Gastroesophageal sphincter (tissue), 4 donors: Measurements from ENCODE around the gene ATP9A. TPM values are rescaled to one million over a fixed set of nuclear protein-coding genes. Genes with fewer than 3 reads are reported as not detected.

Experiments used
- ATAC-seq: fragments of 150-250 bp; one replicate; pipeline ENCODE4 v1.9.1; 2016; ENCODE audit warnings: mild to moderate bottlenecking, moderate library complexity
- H3K27ac ChIP-seq, 4 donors: fragments of 200-600 bp; sonication (generic) in 3 of 4; 1 replicate in 3 of 4; 2 replicates in 1 of 4; pipeline ENCODE4 v1.5.1; 2016 to 2019
- H3K27me3 ChIP-seq: fragments of 200-600 bp; sonication (generic); one replicate; pipeline ENCODE4 v1.5.1; 2019
- H3K36me3 ChIP-seq, 2 donors: fragments of 200-600 bp; sonication (generic); one replicate each; pipeline ENCODE4 v1.5.1; 2019; ENCODE audit warnings: control low read depth in 1 of 2
- H3K4me1 ChIP-seq, 3 donors: fragments of 200-600 bp; sonication (generic); 1 replicate in 2 of 3; 2 replicates in 1 of 3; pipeline ENCODE4 v1.5.1; 2016 to 2019; ENCODE audit warnings: control low read depth in 2 of 3
- H3K4me3 ChIP-seq, 2 donors: fragments of 200-600 bp; sonication (generic); one replicate each; pipeline ENCODE4 v1.5.1; 2019; ENCODE audit warnings: mild to moderate bottlenecking in 1 of 2, moderate library complexity in 1 of 2
- H3K9me3 ChIP-seq, 3 donors: fragments of 200-600 bp; sonication (generic); one replicate each; pipeline ENCODE4 v1.5.1; 2017 to 2019; ENCODE audit warnings: control low read depth in 2 of 3
- EP300 ChIP-seq: sonication (generic); formaldehyde crosslinking; IDR thresholded peaks from one replicate; pipeline ENCODE4 v1.6.1; 2017; ENCODE audit warnings: antibody characterized with exemption, mild to moderate bottlenecking
- POLR2A ChIP-seq, 2 donors: fragments of 450-650 bp; IDR thresholded peaks; one replicate each; pipeline ENCODE4 v1.6.1; 2017; ENCODE audit warnings: antibody characterized with exemption in 2 of 2, mild to moderate bottlenecking in 2 of 2, moderate library complexity in 1 of 2
- POLR2AphosphoS5 ChIP-seq: sonication (generic); formaldehyde crosslinking; IDR thresholded peaks from one replicate; pipeline ENCODE4 v1.6.1; 2017; ENCODE audit warnings: antibody characterized with exemption
- WGBS, 2 donors: methylation state at CpG; one replicate each; pipeline ENCODE4 v1.1.5; 2018; ENCODE audit warnings: low coverage in 1 of 2; 5-methylcytosine and 5-hydroxymethylcytosine counted together
- total RNA-seq, 4 donors: library from RNA; depleted of rRNA; stranded (reverse); fragments of >200 nt; gene quantifications; one replicate each; pipeline ENCODE4 v1.1.0, GENCODE V29; 2016
- TF ChIP-seq, protein P1 (sequence below), 4 experiments: fragments of 200-600 bp in 2 of 4; fragments of 450-650 bp in 2 of 4; sonication (generic) in 1 of 4; IDR thresholded peaks; one replicate each; pipeline ENCODE4 v1.5.1; 2017 to 2019; ENCODE audit warnings: antibody characterized with exemption in 4 of 4, mild to moderate bottlenecking in 2 of 4, moderate library complexity in 2 of 4

ATP9A gene
- total RNA-seq, 4 donors from 2014 or later, result 49.3 to 80.2 (median 57.7) TPM

DNA sequence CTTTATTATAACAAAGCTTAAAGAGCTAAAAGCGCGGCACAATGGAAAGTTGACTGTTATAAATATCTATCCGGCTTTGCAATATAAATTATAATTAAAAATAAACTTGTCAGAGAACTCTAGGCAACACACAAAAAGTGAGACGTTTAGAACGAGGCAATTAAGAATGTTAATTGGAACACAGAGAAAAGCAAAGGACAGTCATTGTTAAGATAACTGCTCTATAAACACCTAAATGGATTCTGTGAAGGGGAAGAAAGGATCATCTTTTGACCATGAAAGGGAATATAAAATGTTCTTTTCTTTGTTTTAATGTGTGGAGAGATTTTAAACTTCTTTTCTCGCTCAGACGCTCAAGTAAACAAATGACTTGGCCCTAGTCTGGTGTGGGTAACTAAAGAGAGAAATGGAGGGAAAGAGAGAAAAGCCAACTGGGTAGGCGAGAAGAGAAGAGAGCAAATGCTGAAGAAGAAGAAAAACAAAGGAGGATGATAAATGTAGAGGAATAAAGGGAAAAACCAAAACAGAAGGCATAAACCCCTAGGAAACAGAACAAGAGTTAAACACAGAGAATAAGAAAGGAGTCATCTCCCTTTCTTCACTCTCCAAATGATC is 43.4 kb upstream of the ATP9A start:
- 13 to 30% methylated on average over 6 to 8 of the region's 8 CpGs for WGBS, 2 donors
- ATAC-seq, result no peak

DNA sequence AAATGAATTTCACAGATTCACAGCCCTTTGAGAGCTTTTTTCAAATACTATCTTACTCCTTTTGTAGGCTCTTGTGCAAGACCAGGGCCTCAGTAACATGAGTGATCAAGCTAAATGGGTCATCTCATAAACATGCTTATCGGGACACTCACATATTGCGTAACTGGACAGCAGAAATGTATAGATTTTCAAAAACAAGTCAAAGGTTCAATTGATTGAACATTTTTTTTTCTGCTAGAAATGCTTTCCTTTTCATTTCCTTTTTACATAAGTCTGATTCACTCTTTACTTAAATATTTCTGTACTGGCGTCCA is 42.8 kb upstream of the ATP9A start:
- 49 to 58% methylated on average over 3 of the region's 3 CpGs for WGBS, 2 donors
- H3K9me3 ChIP-seq, result no peaks in the 10 kb centered on the region

More for the DNA sequence above, 43.4 kb upstream of the ATP9A start:
- Histone ChIP-seq H3K36me3 (no peaks in the 10 kb centered on the region), H3K4me1 (peaks cover 0 to 13% (median 0%) of the 10 kb centered on the region in 3 donors), H3K27ac (peak overlapping the region in 1 of 4 donors; percentile 24), H3K27me3 (no peaks in the 10 kb centered on the region), H3K4me3 (no peak overlapping the region), H3K9me3 (no peaks in the 10 kb centered on the region)
- TF ChIP-seq EP300 (no peak), POLR2A (IDR thresholded peaks at IDR 0.05) (no peak), POLR2AphosphoS5 (no peak)
- TF ChIP-seq, protein P1, sequence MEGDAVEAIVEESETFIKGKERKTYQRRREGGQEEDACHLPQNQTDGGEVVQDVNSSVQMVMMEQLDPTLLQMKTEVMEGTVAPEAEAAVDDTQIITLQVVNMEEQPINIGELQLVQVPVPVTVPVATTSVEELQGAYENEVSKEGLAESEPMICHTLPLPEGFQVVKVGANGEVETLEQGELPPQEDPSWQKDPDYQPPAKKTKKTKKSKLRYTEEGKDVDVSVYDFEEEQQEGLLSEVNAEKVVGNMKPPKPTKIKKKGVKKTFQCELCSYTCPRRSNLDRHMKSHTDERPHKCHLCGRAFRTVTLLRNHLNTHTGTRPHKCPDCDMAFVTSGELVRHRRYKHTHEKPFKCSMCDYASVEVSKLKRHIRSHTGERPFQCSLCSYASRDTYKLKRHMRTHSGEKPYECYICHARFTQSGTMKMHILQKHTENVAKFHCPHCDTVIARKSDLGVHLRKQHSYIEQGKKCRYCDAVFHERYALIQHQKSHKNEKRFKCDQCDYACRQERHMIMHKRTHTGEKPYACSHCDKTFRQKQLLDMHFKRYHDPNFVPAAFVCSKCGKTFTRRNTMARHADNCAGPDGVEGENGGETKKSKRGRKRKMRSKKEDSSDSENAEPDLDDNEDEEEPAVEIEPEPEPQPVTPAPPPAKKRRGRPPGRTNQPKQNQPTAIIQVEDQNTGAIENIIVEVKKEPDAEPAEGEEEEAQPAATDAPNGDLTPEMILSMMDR (IDR thresholded peaks at IDR 0.05), result no peak

DNA sequence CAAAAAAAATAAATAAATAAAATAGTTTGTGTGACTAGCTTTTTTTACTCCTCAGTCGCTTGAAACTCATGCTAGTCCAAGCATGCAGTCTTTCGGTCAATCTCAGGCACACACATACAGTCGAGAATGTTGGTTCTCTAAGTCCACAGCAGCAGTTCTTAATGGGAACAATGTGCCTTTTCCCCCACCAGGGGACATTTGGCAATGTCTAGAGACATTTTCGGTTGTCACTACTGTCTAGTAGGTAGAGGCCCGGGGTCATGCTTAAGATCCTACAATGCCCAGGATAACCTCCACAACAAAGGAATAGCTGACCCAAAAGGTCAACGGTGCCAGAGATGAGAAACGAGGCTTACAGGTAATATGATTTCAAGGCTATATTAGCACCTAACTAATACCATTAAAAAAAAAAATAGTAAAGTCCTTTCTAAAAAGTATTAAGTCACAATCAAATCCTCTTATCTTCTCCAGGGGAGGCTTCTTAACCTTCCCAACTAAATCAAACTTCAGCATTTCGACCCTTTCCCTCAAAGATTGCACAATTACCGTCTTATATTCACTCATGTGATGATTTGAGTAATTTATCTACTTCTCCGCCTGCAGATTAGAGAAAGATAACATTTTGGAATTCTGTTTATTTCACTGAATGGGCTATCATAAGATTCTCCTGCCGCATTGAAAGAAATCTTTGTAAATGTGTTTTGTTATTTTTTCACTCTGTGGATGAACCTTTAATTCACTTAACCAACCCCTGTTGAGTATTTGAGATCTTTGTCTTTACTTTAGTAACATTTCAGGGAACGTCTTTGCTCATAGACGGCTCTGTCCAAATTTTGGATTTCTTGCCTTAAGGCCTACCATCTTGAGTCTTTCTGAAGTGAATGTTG is 42.2 kb upstream of the ATP9A start:
- no peak overlapping the region for H3K27ac ChIP-seq
- TF ChIP-seq POLR2A (IDR thresholded peaks at IDR 0.05) (no peak), POLR2AphosphoS5 (no peak), EP300 (no peak)
- TF ChIP-seq, protein P1 (IDR thresholded peaks at IDR 0.05), result no peak
- H3K4me1 ChIP-seq, result peaks cover 0 to 13% (median 0%) of the 10 kb centered on the region in 3 donors
- no peaks in the 10 kb centered on the region for H3K27me3 ChIP-seq
- H3K36me3 ChIP-seq, result no peaks in the 10 kb centered on the region
- no peak for ATAC-seq
- WGBS, 2 donors, result 86 to 94% methylated on average over 8 to 12 of the region's 13 CpGs
- H3K9me3 ChIP-seq, result no peaks in the 10 kb centered on the region
- H3K4me3 ChIP-seq, result no peak overlapping the region

More for the DNA sequence above, 42.8 kb upstream of the ATP9A start:
- TF ChIP-seq, protein P1 (IDR thresholded peaks at IDR 0.05), result no peak
- no peak for TF ChIP-seq POLR2A (IDR thresholded peaks at IDR 0.05)
- TF ChIP-seq EP300, result no peak
- TF ChIP-seq POLR2AphosphoS5, result no peak
- Histone ChIP-seq H3K36me3 (no peaks in the 10 kb centered on the region), H3K27me3 (no peaks in the 10 kb centered on the region), H3K27ac (no peak overlapping the region), H3K4me3 (no peak overlapping the region), H3K4me1 (peaks cover 0 to 13% (median 0%) of the 10 kb centered on the region in 3 donors)
- no peak for ATAC-seq

DNA sequence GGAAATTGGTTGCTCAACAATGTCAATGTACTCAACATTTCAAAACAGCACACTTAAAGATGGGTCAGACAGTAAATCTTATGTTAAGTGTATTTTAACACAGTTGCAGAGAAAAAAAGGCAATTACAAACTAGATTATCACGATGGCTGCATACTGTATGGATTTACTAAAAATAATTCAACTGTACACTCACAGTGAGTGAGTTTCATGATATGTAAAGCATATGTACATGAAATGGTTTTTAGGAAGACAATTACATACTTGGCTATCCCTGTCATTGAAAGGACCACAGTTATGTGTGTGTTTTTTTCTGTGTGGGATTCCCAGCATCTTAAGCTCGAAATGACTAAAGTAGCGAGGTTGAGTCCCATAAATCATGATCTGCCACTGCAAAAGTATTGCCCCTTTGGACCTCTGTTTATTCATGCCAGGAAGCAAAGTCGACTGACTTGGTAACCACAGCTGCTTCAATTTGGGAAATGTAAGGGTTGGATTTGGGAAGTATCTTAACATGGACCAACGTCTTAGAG is 39.6 kb upstream of the ATP9A start:
- H3K4me3 ChIP-seq, result no peak overlapping the region
- H3K27me3 ChIP-seq, result no peaks in the 10 kb centered on the region
- no peaks in the 10 kb centered on the region for H3K9me3 ChIP-seq
- H3K36me3 ChIP-seq, result no peaks in the 10 kb centered on the region
- no peak for TF ChIP-seq POLR2AphosphoS5
- TF ChIP-seq EP300, result no peak
- no peak for TF ChIP-seq POLR2A (IDR thresholded peaks at IDR 0.05)
- TF ChIP-seq, protein P1 (IDR thresholded peaks at IDR 0.05), result no peak
- H3K4me1 ChIP-seq, result peaks cover 0 to 13% (median 0%) of the 10 kb centered on the region in 3 donors
- WGBS, 2 donors, result 74 to 76% methylated on average over 4 to 5 of the region's 5 CpGs
- H3K27ac ChIP-seq, result no peak overlapping the region
- no peak for ATAC-seq
